NCI-H82 treated with DMSO at 0.1 percent for 48 hours (cell line): ENCODE results near the gene ACOX3.

Experiments
- DNase-seq: peaks from one replicate; lab custom pipeline; 2025; ENCODE audit not compliant: unreplicated experiment; lab: John Stamatoyannopoulos, UW

Gene ACOX3

GRCh38 chr4:8376361-8377102, 64.0 kb downstream of the ACOX3 start:
- DNase-seq: no peak

GRCh38 chr4:8374851-8375649, 65.5 kb downstream of the ACOX3 start:
- DNase-seq: no peak

- DNase-seq: no peak
These were observed 66.5 kb downstream of the ACOX3 start for GRCh38 chr4:8373973-8374545.

GRCh38 chr4:8373270-8373972, 67.1 kb downstream of the ACOX3 start:
- DNase-seq: no peak

GRCh38 chr4:8372506-8372905, 68.0 kb downstream of the ACOX3 start:
- no peak for DNase-seq

GRCh38 chr4:8371596-8371995, 68.9 kb downstream of the ACOX3 start:
- DNase-seq: no peak

GRCh38 chr4:8370835-8371595, 69.5 kb downstream of the ACOX3 start:
- DNase-seq: no peak

GRCh38 chr4:8370106-8370787, 70.3 kb downstream of the ACOX3 start:
- DNase-seq: no peak

GRCh38 chr4:8369426-8370105, 71.0 kb downstream of the ACOX3 start:
- no peak for DNase-seq

- DNase-seq: no peak
These were observed 71.5 kb downstream of the ACOX3 start for GRCh38 chr4:8368998-8369397.

- DNase-seq: no peak
These were observed 72.5 kb downstream of the ACOX3 start for GRCh38 chr4:8368061-8368481.

GRCh38 chr4:8366601-8367000, 73.9 kb downstream of the ACOX3 start:
- DNase-seq: no peak

GRCh38 chr4:8365951-8366350, 74.6 kb downstream of the ACOX3 start:
- DNase-seq: no peak

GRCh38 chr4:8365353-8365752, 75.2 kb downstream of the ACOX3 start:
- no peak for DNase-seq

GRCh38 chr4:8364848-8365350, 75.6 kb downstream of the ACOX3 start:
- no peak for DNase-seq

GRCh38 chr4:8364141-8364540, 76.4 kb downstream of the ACOX3 start:
- no peak for DNase-seq

GRCh38 chr4:8362483-8362882, 78.0 kb downstream of the ACOX3 start:
- DNase-seq: no peak

- DNase-seq: no peak
These were observed 81.3 kb downstream of the ACOX3 start for GRCh38 chr4:8359193-8359592.

- no peak for DNase-seq
These were observed 83.7 kb downstream of the ACOX3 start for GRCh38 chr4:8356856-8357255.
